ENCODE data around the gene NFX1. TPM values are rescaled to one million over a fixed set of nuclear protein-coding genes. Genes with fewer than 3 reads are reported as not detected.

The NFX1 gene
- total RNA-seq, result 10 to 100 TPM; 19.3 to 22.4 TPM

DNA sequence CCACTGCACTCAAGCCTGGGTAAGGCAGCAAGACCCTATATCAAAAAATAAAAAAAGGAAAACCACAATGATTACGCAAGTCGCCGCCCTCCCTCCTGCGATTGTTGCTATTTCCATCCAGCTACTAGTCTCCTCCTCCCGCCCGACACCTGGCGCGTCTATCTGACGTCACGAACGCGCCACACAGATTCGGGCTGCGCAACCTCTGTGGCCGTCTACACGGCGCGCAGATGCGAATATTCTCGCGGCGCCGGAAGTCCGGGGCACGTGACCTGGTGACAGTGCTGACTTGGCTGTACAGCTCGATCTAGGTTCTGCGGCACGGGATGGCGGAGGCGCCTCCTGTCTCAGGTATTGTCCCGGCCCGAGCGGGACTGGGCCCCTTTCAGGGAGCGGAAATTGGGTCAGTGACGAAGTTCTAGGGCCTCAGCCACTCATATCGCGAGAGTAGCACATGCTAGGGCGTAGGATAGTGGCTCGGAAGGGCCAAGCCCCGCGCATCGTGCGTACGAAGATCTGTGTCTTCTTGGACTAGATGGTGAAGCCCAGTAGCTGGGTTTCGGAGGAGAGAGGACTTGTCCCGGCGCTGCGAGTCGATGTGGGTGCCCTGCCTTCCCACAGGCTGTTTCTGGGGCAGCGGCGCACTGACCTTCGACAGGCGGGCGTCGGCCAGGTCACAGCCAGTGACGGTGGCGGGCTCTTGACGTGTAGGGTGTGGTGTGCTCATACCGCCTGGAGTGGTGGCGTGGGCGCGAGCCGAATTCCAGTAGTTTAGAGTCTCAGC is at the start of gene NFX1:
Gene NFX1 (plus strand): TSS at position 270 of the 784 bp plus-strand sequence. CDS start 57 bp downstream, at position 327.

DNA sequence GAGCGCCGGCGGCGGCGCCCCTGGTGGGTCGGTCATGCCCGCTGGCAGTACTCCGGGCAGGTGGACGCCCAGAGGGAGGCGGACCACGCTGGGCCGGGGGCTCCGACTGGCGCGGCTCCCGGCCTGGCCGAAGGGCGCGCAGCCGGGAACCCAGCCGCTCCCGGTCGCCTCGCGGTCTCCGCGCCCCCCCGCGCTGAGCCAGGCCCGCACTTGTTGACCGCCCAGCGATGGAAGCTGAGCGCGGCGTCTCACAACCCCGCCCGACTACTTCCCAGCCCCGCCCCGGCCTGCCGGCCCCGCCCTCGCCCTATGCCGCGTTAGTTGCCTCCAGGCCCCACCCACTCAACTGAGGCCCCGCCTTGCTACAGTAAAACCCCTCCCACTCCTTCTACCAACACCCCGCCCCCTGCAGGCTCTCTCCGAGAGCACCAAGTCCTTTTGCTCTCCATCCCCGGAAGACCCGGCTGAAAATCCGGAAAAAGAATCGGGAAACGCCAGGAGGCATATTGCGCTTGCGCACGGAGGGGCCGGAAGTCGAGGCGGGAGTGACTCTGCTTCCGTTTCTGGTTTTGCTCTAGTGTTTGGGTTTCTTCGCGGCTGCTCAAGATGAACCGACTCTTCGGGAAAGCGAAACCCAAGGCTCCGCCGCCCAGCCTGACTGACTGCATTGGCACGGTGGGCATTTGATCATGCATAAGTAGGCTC is 25.7 kb upstream of the NFX1 start, which contains the start of the genes BAG1 and CHMP5:
Gene BAG1 (minus strand): TSS at position 236 of the 705 bp plus-strand sequence.
Gene CHMP5 (plus strand): TSS at position 577 of the 705 bp plus-strand sequence. CDS start 30 bp downstream, at position 607.

DNA sequence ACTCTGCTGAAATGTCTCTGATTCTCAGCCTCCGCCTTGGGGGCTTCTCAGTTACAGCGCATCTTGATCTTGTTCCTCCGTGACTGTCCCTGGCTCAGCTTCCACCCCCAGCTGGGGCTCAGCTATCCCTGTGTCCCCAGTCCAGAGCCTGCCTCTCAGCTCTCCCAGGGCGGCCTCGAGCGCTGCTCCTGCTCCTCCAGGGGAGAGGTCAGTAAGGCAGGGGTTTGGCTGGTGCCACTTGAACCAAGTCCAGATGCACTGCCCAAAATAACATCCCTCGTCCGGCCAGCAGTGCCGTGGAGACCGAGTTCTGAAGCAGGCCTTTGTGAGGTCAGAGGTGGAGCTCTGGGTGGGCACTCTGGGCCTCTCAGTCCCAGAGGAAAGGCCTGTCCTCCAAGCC is 112.1 kb downstream of the NFX1 start, which contains the start of gene AQP7:
Gene AQP7 (minus strand): TSS at position 198 of the 400 bp plus-strand sequence. CDS start 1,306 bp downstream, outside the sequence.

Small RNA genes lying within 50 kb of the gene (small RNA-seq; reads per million reads assigned to genes)
- gene RF00019, result 0 reads per million in 2 donors

Other genes starting within 250 kb of the NFX1 start
- 10 to 100 TPM; 22.7 to 39.6 TPM for gene SMU1, start 213.8 kb upstream of the NFX1 start, total RNA-seq
- gene B4GALT1, start 123.2 kb upstream of the NFX1 start, total RNA-seq, result 10 to 100 TPM; 12.4 to 29.3 TPM
- gene SPINK4, start 50.3 kb upstream of the NFX1 start, total RNA-seq, result not detected
- gene BAG1, start 25.8 kb upstream of the NFX1 start, total RNA-seq, result 10 to 100 TPM; 25.8 to 27.3 TPM
- 100 to 1,000 TPM; 109 to 149 TPM for gene CHMP5, start 25.5 kb upstream of the NFX1 start, total RNA-seq
- under 1 TPM in 1 of 2 donors, not detected in 1; under 0.01 TPM for gene AQP7, start 112.1 kb downstream of the NFX1 start, total RNA-seq
- gene AQP3, start 157.1 kb downstream of the NFX1 start, total RNA-seq, result 1 to 10 TPM in 1 of 2 donors, not detected in 1; 1.0 TPM
- 10 to 100 TPM; 32.0 to 56.9 TPM for gene NOL6, start 183.4 kb downstream of the NFX1 start, total RNA-seq
- gene ANKRD18B, start 233.7 kb downstream of the NFX1 start, total RNA-seq, result 1 to 10 TPM; 5.7 to 5.9 TPM

Measured in melanocyte of skin (primary cell).